Measurements from ENCODE around the gene PLA2G4E. TPM values are rescaled to one million over a fixed set of nuclear protein-coding genes. Genes with fewer than 3 reads are reported as not detected.

PLA2G4E gene
- total and polyA plus RNA-seq, 11 donors: 0.01 to 1.1 (median 0.05) TPM; not detected in 6

DNA sequence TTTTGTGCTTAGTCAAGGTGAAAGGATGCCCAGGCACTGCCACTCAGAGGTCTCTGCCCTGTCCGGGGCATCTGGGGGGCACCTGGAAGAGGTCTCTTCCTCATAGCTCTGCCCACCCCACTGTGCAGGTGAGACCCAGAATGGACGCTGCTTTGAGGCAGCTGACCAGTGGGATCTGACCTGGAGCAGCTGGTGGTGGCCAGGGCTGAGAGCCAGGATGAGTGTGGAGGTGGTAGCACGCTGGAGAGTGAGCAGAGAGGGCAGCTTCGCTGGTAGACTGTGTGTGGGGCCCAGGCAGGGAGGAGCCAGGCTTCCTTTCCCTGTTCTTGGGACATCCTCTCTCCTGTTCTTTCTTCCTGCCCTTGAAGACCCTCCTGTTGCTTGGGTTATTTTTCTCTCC is 32.2 kb upstream of the PLA2G4E start:
- no peak for ATAC-seq
- no peak for TF ChIP-seq POLR2A (IDR thresholded peaks at IDR 0.05)
- TF ChIP-seq, protein P1, sequence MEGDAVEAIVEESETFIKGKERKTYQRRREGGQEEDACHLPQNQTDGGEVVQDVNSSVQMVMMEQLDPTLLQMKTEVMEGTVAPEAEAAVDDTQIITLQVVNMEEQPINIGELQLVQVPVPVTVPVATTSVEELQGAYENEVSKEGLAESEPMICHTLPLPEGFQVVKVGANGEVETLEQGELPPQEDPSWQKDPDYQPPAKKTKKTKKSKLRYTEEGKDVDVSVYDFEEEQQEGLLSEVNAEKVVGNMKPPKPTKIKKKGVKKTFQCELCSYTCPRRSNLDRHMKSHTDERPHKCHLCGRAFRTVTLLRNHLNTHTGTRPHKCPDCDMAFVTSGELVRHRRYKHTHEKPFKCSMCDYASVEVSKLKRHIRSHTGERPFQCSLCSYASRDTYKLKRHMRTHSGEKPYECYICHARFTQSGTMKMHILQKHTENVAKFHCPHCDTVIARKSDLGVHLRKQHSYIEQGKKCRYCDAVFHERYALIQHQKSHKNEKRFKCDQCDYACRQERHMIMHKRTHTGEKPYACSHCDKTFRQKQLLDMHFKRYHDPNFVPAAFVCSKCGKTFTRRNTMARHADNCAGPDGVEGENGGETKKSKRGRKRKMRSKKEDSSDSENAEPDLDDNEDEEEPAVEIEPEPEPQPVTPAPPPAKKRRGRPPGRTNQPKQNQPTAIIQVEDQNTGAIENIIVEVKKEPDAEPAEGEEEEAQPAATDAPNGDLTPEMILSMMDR (IDR thresholded peaks at IDR 0.05): no peak
- H3K4me3 ChIP-seq: no peak overlapping the region
- no peak overlapping the region for H3K27ac ChIP-seq
- DNase-seq: no peak
- peaks cover 0 to 3% (median 0%) of the 10 kb centered on the region in 9 donors for H3K27me3 ChIP-seq
- no peaks in the 10 kb centered on the region for H3K36me3 ChIP-seq
- intact Hi-C loops (cut with DNase I): loop anchor here in 5 of 10 donors (10.0 kb wide), 5 partner anchors 128 to 278 kb away; partner anchors contain the start of genes SPTBN5 (in 2 of the 5) and MAPKBP1 (in 1 of the 5)
- H3K4me1 ChIP-seq: peaks cover 0 to 30% (median 6%) of the 10 kb centered on the region in 12 donors
- 45 to 62% (median 56%) methylated on average over 4 of the region's 4 CpGs for WGBS, 4 donors
- no peaks in the 10 kb centered on the region for H3K9me3 ChIP-seq

DNA sequence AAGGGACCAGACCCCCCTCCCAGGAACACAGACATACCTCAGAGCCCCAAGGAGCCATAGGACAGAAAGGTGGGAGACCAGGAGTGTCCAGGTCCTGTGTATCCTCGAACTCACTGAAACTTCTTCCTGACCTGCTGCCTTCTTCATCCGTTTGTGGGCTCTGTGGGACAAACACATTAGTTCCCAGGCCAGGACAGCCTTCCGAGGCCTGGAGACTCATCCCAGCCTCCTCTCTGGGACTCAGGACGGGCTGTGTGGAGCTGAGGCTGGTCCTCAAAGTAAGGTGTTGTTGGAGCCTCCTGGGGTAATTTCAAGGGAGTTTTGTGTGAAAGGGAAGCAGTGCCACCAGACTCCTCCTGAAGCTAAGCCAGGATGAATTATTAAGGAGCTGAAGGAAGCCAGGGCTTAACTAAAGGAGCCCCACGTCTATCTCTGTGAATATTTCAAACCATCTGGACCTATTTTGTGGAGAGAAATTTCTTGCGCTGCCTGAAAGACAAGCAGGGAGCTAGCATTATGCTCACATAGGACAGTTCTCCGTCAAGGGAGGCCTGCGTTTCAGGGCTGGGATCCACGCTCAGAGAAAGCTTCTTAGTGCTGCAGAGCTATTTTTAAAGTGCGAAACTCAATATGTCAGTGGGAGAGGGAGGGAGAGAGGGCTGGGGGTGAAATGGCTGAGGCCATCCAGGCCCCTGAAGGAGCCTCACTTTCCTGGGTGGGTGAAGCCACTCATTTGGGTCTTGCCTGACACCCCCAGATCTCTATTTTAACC is 29.8 kb upstream of the PLA2G4E start:
- no peaks in the 10 kb centered on the region for H3K9me3 ChIP-seq
- peak overlapping the region in 10 of 12 donors; percentile 17 to 81 (median 68) for H3K27ac ChIP-seq
- WGBS, 4 donors: 50 to 66% (median 63%) methylated on average over 10 of the region's 10 CpGs
- no peak for TF ChIP-seq POLR2A (IDR thresholded peaks at IDR 0.05)
- H3K4me1 ChIP-seq: peaks cover 0 to 25% (median 2%) of the 10 kb centered on the region in 12 donors
- no peaks in the 10 kb centered on the region for H3K36me3 ChIP-seq
- no peaks in the 10 kb centered on the region for H3K27me3 ChIP-seq
- intact Hi-C loops (cut with DNase I): loop anchor here in 5 of 10 donors (10.0 kb wide), 5 partner anchors 126 to 276 kb away; partner anchors contain the start of genes SPTBN5 (in 2 of the 5) and MAPKBP1 (in 1 of the 5)
- ATAC-seq (peak; percentile 72 to 87 (median 80)), DNase-seq (no peak)
- no peak overlapping the region for H3K4me3 ChIP-seq

DNA sequence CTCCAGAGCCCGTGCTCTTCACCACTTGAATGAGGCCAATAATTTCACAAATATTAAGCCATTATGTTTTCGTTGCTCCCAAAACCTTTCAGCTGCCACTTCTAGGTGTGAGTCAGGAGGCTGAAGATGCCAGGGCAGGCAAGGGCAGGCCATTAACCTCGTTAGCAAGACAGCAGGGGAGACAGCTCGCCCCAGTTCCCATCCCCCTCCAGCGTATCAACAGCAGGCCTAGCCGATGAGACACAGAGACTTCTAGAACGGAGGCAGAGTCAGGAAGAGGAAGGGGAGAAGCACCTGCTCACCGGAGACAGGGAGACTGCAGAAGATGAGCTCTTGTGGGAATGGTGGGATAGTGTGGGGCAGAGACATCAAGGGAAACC is 28.0 kb upstream of the PLA2G4E start:
- Histone ChIP-seq H3K4me1 (peaks cover 0 to 22% (median 2%) of the 10 kb centered on the region in 12 donors), H3K27ac (no peak overlapping the region), H3K36me3 (no peaks in the 10 kb centered on the region), H3K9me3 (no peaks in the 10 kb centered on the region), H3K4me3 (no peak overlapping the region), H3K27me3 (no peaks in the 10 kb centered on the region)
- no peak for ATAC-seq
- TF ChIP-seq, protein P1 (IDR thresholded peaks at IDR 0.05): no peak
- no peak for TF ChIP-seq POLR2A (IDR thresholded peaks at IDR 0.05)
- no peak for DNase-seq
- 76 to 82% (median 79%) methylated on average over 8 of the region's 8 CpGs for WGBS, 4 donors
- intact Hi-C loops (cut with DNase I): loop anchor here in 1 of 10 donors (5.0 kb wide), 1 partner anchor 47 kb away; no protein-coding TSS in a partner anchor

DNA sequence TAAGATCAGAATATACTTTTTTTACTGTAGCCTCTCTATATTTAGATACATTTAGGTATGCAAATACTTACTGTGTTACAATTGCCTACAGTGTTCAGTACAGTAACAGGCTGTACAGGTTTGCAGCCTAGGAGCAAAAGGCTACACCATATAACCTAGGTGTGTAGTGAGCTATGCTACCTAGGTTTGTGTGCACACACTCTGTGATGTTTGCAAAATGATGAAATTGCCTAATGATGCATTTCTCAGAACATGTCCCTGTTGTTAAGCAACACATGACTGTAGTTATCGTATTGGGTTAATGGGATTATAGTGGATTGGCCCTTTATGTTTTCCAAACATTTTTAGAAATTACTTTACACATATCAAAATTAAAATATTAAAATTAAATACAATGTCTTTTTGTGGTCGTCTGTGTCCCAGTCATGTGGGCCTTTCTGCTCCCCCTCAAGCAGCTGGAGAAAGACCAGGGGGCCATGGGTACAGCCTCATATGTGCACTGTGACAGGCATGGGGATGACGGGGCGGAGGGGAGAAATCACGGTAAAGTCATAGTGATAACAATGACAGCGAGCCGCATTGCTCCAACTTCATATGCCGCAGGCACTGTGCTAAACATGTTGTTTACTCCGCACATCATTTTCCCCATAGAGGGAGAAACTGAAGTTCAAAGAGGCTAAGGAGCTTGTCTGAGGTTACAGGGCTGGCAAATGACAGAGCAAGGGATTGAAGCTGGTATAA is 27.4 kb upstream of the PLA2G4E start:
- TF ChIP-seq, protein P1 (IDR thresholded peaks at IDR 0.05): no peak
- Histone ChIP-seq H3K27ac (no peak overlapping the region), H3K4me3 (no peak overlapping the region), H3K27me3 (no peaks in the 10 kb centered on the region), H3K36me3 (no peaks in the 10 kb centered on the region), H3K9me3 (no peaks in the 10 kb centered on the region), H3K4me1 (peaks cover 0 to 20% (median 2%) of the 10 kb centered on the region in 12 donors)
- ATAC-seq: no peak
- WGBS, 4 donors: 86 to 91% (median 89%) methylated on average over 9 of the region's 9 CpGs
- intact Hi-C loops (cut with DNase I): loop anchor here in 1 of 10 donors (5.0 kb wide), 1 partner anchor 46 kb away; no protein-coding TSS in a partner anchor
- no peak for DNase-seq

Measured in heart left ventricle (tissue), 16 donors.